Prostate gland (tissue), 2 donors: Measurements from ENCODE around the gene TMEM240.
A peak's percentile ranks its signal among the peaks of the same experiment; 100 is the strongest.

Experiments used
- POLR2A ChIP-seq: fragments of 450-650 bp; IDR thresholded peaks from one replicate; pipeline ENCODE4 v1.6.1; 2016; ENCODE audit warnings: antibody characterized with exemption, mild to moderate bottlenecking
- POLR2AphosphoS5 ChIP-seq: sonication (generic); formaldehyde crosslinking; IDR thresholded peaks from one replicate; pipeline ENCODE4 v1.6.1; 2017; ENCODE audit warnings: antibody characterized with exemption
- TF ChIP-seq, protein P1 (sequence below), 4 experiments: fragments of 200-600 bp in 2 of 4; fragments of 450-650 bp in 2 of 4; sonication (generic) in 2 of 4; IDR thresholded peaks; 1 replicate in 3 of 4; 2 replicates in 1 of 4; pipeline ENCODE4 v1.5.1; 2016 to 2019; ENCODE audit warnings: antibody characterized with exemption in 4 of 4, mild to moderate bottlenecking in 2 of 4, moderate library complexity in 2 of 4

GRCh38 chr1:1573843-1574720, 33.7 kb upstream of the TMEM240 start:
- TF ChIP-seq POLR2AphosphoS5 (no peak), POLR2A (peak; percentile 4)
- TF ChIP-seq, protein P1, sequence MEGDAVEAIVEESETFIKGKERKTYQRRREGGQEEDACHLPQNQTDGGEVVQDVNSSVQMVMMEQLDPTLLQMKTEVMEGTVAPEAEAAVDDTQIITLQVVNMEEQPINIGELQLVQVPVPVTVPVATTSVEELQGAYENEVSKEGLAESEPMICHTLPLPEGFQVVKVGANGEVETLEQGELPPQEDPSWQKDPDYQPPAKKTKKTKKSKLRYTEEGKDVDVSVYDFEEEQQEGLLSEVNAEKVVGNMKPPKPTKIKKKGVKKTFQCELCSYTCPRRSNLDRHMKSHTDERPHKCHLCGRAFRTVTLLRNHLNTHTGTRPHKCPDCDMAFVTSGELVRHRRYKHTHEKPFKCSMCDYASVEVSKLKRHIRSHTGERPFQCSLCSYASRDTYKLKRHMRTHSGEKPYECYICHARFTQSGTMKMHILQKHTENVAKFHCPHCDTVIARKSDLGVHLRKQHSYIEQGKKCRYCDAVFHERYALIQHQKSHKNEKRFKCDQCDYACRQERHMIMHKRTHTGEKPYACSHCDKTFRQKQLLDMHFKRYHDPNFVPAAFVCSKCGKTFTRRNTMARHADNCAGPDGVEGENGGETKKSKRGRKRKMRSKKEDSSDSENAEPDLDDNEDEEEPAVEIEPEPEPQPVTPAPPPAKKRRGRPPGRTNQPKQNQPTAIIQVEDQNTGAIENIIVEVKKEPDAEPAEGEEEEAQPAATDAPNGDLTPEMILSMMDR (IDR thresholded peaks at IDR 0.05) = peak in 1 of 4 experiments; percentile 6
